Heart left ventricle (tissue), 16 donors: ENCODE measurements around the gene TAS2R4. TPM values are rescaled to one million over a fixed set of nuclear protein-coding genes. Genes with fewer than 3 reads are reported as not detected.

Experiments used
- ATAC-seq, 4 donors: fragments of 200-7000 bp; cut with Tn5 transposase; one replicate each; pipeline ENCODE4 v1.9.1; 2020 to 2022; ENCODE audit warnings: moderate library complexity in 4 of 4, mild to moderate bottlenecking in 3 of 4, moderate number of reproducible peaks in 1 of 4
- DNase-seq, 5 donors: peaks; one replicate each; pipeline ENCODE4 v3.0.0-alpha.2; 2020
- H3K27ac ChIP-seq, 12 donors: fragments of 200-600 bp; sonication (generic) in 4 of 12; one replicate each; pipeline versions ENCODE4 v1.5.0 to v1.8.0; 2016 to 2022; ENCODE audit warnings: mild to moderate bottlenecking in 2 of 12
- H3K27me3 ChIP-seq, 9 donors: fragments of 200-600 bp; sonication (generic) in 2 of 9; one replicate each; pipeline versions ENCODE4 v1.5.1 to v1.8.0; 2016 to 2022; ENCODE audit warnings: mild to moderate bottlenecking in 3 of 9
- H3K36me3 ChIP-seq, 9 donors: fragments of 200-600 bp; sonication (generic) in 2 of 9; one replicate each; pipeline versions ENCODE4 v1.5.0 to v1.8.0; 2018 to 2022; ENCODE audit warnings: mild to moderate bottlenecking in 2 of 9
- H3K4me1 ChIP-seq, 12 donors: fragments of 200-600 bp; sonication (generic) in 4 of 12; one replicate each; pipeline versions ENCODE4 v1.5.0 to v1.8.0; 2016 to 2022; ENCODE audit warnings: mild to moderate bottlenecking in 3 of 12
- H3K4me3 ChIP-seq, 12 donors: fragments of 200-600 bp; sonication (generic) in 4 of 12; one replicate each; pipeline versions ENCODE4 v1.5.0 to v1.8.0; 2017 to 2022; ENCODE audit warnings: mild to moderate bottlenecking in 9 of 12, moderate library complexity in 4 of 12
- H3K9me3 ChIP-seq, 12 donors: fragments of 200-600 bp; sonication (generic) in 4 of 12; one replicate each; pipeline versions ENCODE4 v1.5.0 to v1.8.0; 2016 to 2022; ENCODE audit warnings: mild to moderate bottlenecking in 1 of 12
- POLR2A ChIP-seq, 2 donors: fragments of 450-650 bp; IDR thresholded peaks; one replicate each; pipeline ENCODE4 v1.6.1; 2017; ENCODE audit warnings: antibody characterized with exemption in 2 of 2, mild to moderate bottlenecking in 2 of 2, moderate library complexity in 2 of 2
- WGBS, 4 donors: extraction: QIAGEN DNeasy Blood & Tissue Kit in 2 of 4; methylation state at CpG; one replicate each; pipeline versions ENCODE4 v1.1.5 to v1.1.7; 2013 to 2018; 5-methylcytosine and 5-hydroxymethylcytosine counted together
- intact Hi-C, 10 donors: fragments of 100-400 bp; cut with DNase I; formaldehyde crosslinking; loops; one replicate each; pipeline versions ENCODE4 v1.11.1 to v1.14.2; 2022
- long read RNA-seq, 3 donors: library from polyadenylated mRNA; unstranded; transcript quantifications; one replicate each; pipeline ENCODE4 v2.0.0, GENCODE V29; 2020 to 2021
- polyA plus RNA-seq, 2 donors: library from polyadenylated mRNA; stranded (reverse); fragments of 200-250 nt; gene quantifications; one replicate each; pipeline ENCODE4 v1.2.3, GENCODE V29; 2013
- total RNA-seq, 9 donors: library from RNA; depleted of rRNA in 2 of 9; stranded (reverse); fragments of >200 nt in 2 of 9; fragmentation: NEBNext Ultra II Directional in 3 of 9; extraction: Animal tissue kit (Norgen Biotek cat#: 25700) in 3 of 9; gene quantifications; one replicate each; pipeline versions ENCODE4 v1.1.0 to v1.2.4, GENCODE V29; 2016 to 2023
- TF ChIP-seq, protein P1 (sequence below), 12 donors: fragments of 200-600 bp; sonication (generic) in 4 of 12; IDR thresholded peaks; one replicate each; pipeline versions ENCODE4 v1.5.0 to v1.8.0; 2018 to 2022; ENCODE audit warnings: antibody characterized with exemption in 12 of 12, mild to moderate bottlenecking in 5 of 12
- donor health status: ischemic (EF 13 %, LVEDD 7.1; RV severe dilation, severe dysfunction).
- donor health status: healthy with polysubstance abuse.
- donor health status: DM: no; HTN: yes; CAD: no.
- donor health status: DM: no; HTN: no; CAD: no.
- donor health status: ischemic (EF 25% LVEDD 6.9; RV normal size, moderate dysfunction).
- donor health status: ischemic (EF 25% LVEDD 5.7; RV mildly dilated, moderate dysfunction).
- donor health status: healthy.
- donor health status: DM: yes; HTN: yes; CAD: no.
- donor health status: ischemic (EF 35%, LVEDD 5.7; RV mildly dilated, moderate dysfunction).
- donor health status: nonischemic (EF 11% LVEDD 7.7; RV severe dilation, severe dysfunction).
- donor health status: DM: yes; HTN: yes; CAD: no.
- donor health status: PGD.
- donor health status: ischemic (EF 29% LVEDD 5.4; RV normal size, mild dysfunction).
- donor health status: nonischemic (EF 23%, LVEDD 6.1; RV moderate dilation, normal function).

TAS2R4 gene, protein sequence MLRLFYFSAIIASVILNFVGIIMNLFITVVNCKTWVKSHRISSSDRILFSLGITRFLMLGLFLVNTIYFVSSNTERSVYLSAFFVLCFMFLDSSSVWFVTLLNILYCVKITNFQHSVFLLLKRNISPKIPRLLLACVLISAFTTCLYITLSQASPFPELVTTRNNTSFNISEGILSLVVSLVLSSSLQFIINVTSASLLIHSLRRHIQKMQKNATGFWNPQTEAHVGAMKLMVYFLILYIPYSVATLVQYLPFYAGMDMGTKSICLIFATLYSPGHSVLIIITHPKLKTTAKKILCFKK
- total RNA-seq = under 1 TPM in 7 of 9 donors, not detected in 2; 0.12 to 0.67 (median 0.19) TPM
- polyA plus RNA-seq = under 1 TPM; 0.07 to 0.11 TPM
- long read RNA-seq, donor 1 = 0 reads
- long read RNA-seq, donor 2 = 0 reads
- long read RNA-seq, donor 3 = 0 reads

DNA sequence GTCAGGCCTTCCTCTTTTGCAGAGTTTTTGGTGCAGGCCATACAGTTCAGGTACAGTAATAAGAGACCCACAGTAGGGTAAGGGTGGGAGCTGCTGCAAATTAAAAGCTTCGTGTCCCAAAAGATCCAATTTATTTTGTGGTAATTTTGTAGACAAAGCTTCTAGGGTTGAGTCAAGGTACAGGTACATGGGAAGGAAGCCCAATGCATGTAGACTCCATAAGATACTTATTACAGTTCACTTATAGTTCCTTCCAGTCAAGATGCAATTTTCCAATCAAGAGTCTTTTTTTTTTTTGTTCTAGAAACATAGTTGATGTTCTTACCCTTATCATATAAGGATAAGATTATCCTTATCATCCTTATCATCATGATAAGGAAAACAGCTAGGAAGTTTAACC lies at the start of gene TAS2R4:
Gene TAS2R4, plus strand, starts transcription at position 301 of the 400 bp plus-strand sequence. CDS start 1,815 bp downstream, outside the sequence.
- TF ChIP-seq POLR2A (IDR thresholded peaks at IDR 0.05) = no peak
- TF ChIP-seq, protein P1, sequence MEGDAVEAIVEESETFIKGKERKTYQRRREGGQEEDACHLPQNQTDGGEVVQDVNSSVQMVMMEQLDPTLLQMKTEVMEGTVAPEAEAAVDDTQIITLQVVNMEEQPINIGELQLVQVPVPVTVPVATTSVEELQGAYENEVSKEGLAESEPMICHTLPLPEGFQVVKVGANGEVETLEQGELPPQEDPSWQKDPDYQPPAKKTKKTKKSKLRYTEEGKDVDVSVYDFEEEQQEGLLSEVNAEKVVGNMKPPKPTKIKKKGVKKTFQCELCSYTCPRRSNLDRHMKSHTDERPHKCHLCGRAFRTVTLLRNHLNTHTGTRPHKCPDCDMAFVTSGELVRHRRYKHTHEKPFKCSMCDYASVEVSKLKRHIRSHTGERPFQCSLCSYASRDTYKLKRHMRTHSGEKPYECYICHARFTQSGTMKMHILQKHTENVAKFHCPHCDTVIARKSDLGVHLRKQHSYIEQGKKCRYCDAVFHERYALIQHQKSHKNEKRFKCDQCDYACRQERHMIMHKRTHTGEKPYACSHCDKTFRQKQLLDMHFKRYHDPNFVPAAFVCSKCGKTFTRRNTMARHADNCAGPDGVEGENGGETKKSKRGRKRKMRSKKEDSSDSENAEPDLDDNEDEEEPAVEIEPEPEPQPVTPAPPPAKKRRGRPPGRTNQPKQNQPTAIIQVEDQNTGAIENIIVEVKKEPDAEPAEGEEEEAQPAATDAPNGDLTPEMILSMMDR (IDR thresholded peaks at IDR 0.05) = no peak
- WGBS, 4 donors = 96 to 100% (median 98%) methylated on average over 1 of the region's 1 CpG

DNA sequence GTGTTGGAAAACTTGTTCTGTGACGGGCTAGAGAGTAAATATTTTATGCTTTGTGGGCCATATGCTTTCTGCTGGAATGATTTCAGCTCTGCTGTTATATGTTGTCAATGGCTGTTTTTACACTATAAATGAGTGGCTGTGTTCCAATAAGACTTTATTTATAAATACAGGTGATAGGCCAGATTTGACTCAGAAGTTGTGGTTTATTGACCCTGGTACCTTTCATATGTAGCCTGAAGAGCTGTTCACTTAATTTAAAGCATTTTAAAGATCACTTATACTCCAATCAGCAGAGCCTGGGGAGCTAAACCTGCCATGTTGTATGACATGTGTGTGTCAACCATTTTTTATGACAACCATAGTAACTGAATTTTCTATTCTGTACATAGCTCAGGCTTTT lies 47.5 kb upstream of the TAS2R4 start:
- H3K9me3 ChIP-seq = no peaks in the 10 kb centered on the region
- TF ChIP-seq, protein P1 (IDR thresholded peaks at IDR 0.05) = no peak
- TF ChIP-seq POLR2A (IDR thresholded peaks at IDR 0.05) = no peak
- 92 to 97% (median 95%) methylated on average over 1 of the region's 1 CpG for WGBS, 4 donors
- no peaks in the 10 kb centered on the region for H3K27me3 ChIP-seq
- DNase-seq (no peak), ATAC-seq (no peak)
- no peak overlapping the region for H3K4me3 ChIP-seq
- H3K4me1 ChIP-seq = no peaks in the 10 kb centered on the region
- H3K36me3 ChIP-seq = peaks cover 0 to 8% (median 0%) of the 10 kb centered on the region in 9 donors
- intact Hi-C loops = no loop called here
- no peak overlapping the region for H3K27ac ChIP-seq

More for the DNA sequence above, at the start of gene TAS2R4:
- no peak within 1 kb of the TSS for H3K4me3 ChIP-seq
- ATAC-seq = no peak
- no peak within 1 kb of the TSS for H3K27ac ChIP-seq
- H3K36me3 ChIP-seq = peaks cover 0 to 48% (median 14%) of the 10 kb centered on the region in 9 donors
- no peak for DNase-seq
- no peaks in the 10 kb centered on the region for H3K4me1 ChIP-seq
- peaks cover 0 to 15% (median 2%) of the 10 kb centered on the region in 12 donors for H3K9me3 ChIP-seq
- intact Hi-C loops = no loop called here
- no peaks in the 10 kb centered on the region for H3K27me3 ChIP-seq

DNA sequence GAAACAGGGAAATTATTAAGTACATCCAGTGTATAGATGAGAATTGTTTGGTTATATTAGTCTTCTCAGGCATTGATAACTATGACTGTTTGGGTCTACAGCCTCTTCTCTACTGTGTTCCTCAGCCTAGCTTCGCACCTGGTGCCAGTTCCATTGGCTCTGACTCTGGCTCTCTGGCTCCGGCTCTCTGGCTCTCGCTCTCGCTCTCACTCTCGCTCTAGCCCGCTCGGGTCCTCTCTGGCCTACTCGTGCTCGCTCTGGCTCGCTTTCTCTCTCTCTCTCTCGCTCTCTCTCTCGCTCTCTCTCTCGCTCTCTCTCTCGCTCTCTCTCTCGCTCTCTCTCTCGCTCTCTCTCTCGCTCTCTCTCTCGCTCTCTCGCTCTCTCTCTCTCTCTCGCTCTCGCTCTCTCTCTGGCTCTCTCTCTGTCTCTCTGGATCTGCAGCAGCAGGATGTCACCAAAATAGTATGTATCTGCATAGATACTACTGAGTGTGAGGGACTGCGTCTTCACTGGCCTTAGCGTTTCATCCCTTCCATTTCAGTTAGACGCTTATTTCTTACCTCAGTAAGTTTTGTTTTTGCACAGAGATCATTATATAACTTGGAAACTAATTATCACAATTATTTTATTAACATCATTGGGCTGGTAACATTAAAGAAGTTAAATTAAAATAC lies 44.9 kb upstream of the TAS2R4 start:
- peaks cover 0 to 4% (median 0%) of the 10 kb centered on the region in 9 donors for H3K36me3 ChIP-seq
- H3K27me3 ChIP-seq = no peaks in the 10 kb centered on the region
- DNase-seq (peak in 2 of 5 donors; percentile 31 to 42), ATAC-seq (peak in 3 of 4 donors; percentile 73 to 88 (median 79))
- peak overlapping the region in 1 of 12 donors; percentile 15 for H3K27ac ChIP-seq
- TF ChIP-seq, protein P1 (IDR thresholded peaks at IDR 0.05) = peak in 1 of 12 donors; percentile 14
- no peak for TF ChIP-seq POLR2A (IDR thresholded peaks at IDR 0.05)
- H3K4me1 ChIP-seq = peaks cover 0 to under 1% (median 0%) of the 10 kb centered on the region in 12 donors
- intact Hi-C loops = loop anchor here in 5 of 10 donors (10.0 kb wide), 2 partner anchors 67 to 77 kb away; no protein-coding TSS in a partner anchor
- H3K9me3 ChIP-seq = no peaks in the 10 kb centered on the region
- WGBS, 4 donors = 66 to 75% (median 72%) methylated on average over 24 of the region's 24 CpGs
- H3K4me3 ChIP-seq = peak overlapping the region in 1 of 12 donors; percentile 13
